Upper lobe of left lung (tissue), 4 donors: Measurements from ENCODE around the gene RNPS1.

ENCODE experiments used
- EP300 ChIP-seq, 4 donors: sonication (generic); formaldehyde crosslinking; IDR thresholded peaks; one replicate each; pipeline ENCODE4 v1.5.1; 2017; ENCODE audit warnings: antibody characterized with exemption in 4 of 4, control low read depth in 2 of 4
- POLR2AphosphoS5 ChIP-seq, 2 donors: sonication (generic); formaldehyde crosslinking; IDR thresholded peaks; one replicate each; pipeline ENCODE4 v1.5.1; 2017; ENCODE audit warnings: antibody characterized with exemption in 2 of 2
- TF ChIP-seq, protein P1 (sequence below), 6 experiments: fragments of 450-650 bp in 4 of 6; fragments of 200-600 bp in 2 of 6; sonication (generic) in 2 of 6; IDR thresholded peaks; one replicate each; pipeline ENCODE4 v1.5.1; 2016 to 2019; ENCODE audit warnings: antibody characterized with exemption in 6 of 6

DNA sequence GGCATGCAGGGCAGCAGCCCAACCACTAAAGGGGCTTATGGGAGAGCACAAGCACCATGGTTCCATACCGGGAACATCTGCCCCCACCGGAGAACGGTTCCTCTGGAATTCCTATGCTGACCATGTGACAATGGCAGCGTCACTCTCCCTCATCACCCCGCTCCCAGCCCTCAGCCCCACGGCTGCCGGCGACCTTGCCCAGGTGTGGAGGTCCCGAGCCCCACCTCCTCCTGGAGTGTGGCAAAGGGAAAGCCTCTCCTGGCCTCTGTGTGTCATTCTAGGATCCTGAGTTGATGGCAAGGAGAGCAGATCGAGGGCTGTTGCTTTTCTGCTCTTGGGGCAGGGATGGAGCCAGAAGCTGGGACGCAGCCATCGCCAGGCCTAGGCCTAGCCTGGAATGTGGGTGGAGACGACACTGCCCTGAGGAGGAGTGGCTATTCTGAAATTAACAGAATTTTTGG is 17.8 kb upstream of the RNPS1 start:
- TF ChIP-seq, protein P1, sequence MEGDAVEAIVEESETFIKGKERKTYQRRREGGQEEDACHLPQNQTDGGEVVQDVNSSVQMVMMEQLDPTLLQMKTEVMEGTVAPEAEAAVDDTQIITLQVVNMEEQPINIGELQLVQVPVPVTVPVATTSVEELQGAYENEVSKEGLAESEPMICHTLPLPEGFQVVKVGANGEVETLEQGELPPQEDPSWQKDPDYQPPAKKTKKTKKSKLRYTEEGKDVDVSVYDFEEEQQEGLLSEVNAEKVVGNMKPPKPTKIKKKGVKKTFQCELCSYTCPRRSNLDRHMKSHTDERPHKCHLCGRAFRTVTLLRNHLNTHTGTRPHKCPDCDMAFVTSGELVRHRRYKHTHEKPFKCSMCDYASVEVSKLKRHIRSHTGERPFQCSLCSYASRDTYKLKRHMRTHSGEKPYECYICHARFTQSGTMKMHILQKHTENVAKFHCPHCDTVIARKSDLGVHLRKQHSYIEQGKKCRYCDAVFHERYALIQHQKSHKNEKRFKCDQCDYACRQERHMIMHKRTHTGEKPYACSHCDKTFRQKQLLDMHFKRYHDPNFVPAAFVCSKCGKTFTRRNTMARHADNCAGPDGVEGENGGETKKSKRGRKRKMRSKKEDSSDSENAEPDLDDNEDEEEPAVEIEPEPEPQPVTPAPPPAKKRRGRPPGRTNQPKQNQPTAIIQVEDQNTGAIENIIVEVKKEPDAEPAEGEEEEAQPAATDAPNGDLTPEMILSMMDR (IDR thresholded peaks at IDR 0.05): no peak
- no peak for TF ChIP-seq EP300 (IDR thresholded peaks at IDR 0.05)
- no peak for TF ChIP-seq POLR2AphosphoS5 (IDR thresholded peaks at IDR 0.05)
